Body of pancreas (tissue), 4 donors: ENCODE data around the gene ALDOC. TPM values are rescaled to one million over a fixed set of nuclear protein-coding genes. Genes with fewer than 3 reads are reported as not detected.
A peak's percentile ranks its signal among the peaks of the same experiment; 100 is the strongest.

Experiments used
- ATAC-seq: fragments of 150-250 bp; one replicate; pipeline ENCODE4 v1.9.1; 2016
- DNase-seq, 4 donors: peaks; one replicate each; pipeline ENCODE4 v3.0.0-alpha.2; 2019
- H3K27ac ChIP-seq, 4 donors: fragments of 200-600 bp; sonication (generic); 1 replicate in 3 of 4; 2 replicates in 1 of 4; pipeline versions ENCODE4 v1.5.1 to v1.6.1; 2016 to 2019; ENCODE audit warnings: mild to moderate bottlenecking in 1 of 4, mixed read lengths in 1 of 4, moderate library complexity in 1 of 4
- H3K27me3 ChIP-seq, 2 donors: fragments of 200-600 bp; sonication (generic); one replicate each; pipeline ENCODE4 v1.6.0; 2016; ENCODE audit warnings: mild to moderate bottlenecking in 1 of 2
- H3K36me3 ChIP-seq, 2 donors: fragments of 200-600 bp; sonication (generic); replicated peaks in 1 of 2; 2 replicates each; pipeline ENCODE4 v1.5.1; 2016; ENCODE audit warnings: low read depth in 2 of 2; ENCODE audit not compliant: insufficient read depth in 1 of 2
- H3K4me1 ChIP-seq: fragments of 200-600 bp; sonication (generic); one replicate; pipeline ENCODE4 v1.6.0; 2016
- H3K4me3 ChIP-seq, 2 donors: fragments of 200-600 bp; sonication (generic); 1 replicate in 1 of 2; 2 replicates in 1 of 2; pipeline ENCODE4 v1.5.1; 2016 to 2019
- H3K9me3 ChIP-seq, 3 donors: fragments of 200-600 bp; sonication (generic); 1 replicate in 2 of 3; 2 replicates in 1 of 3; pipeline ENCODE4 v1.5.1; 2016
- CTCF ChIP-seq, 7 experiments: fragments of 450-650 bp in 4 of 7; fragments of 200-600 bp in 3 of 7; sonication (generic) in 3 of 7; IDR thresholded peaks; one replicate each; pipeline ENCODE4 v1.5.1; 2016 to 2019; ENCODE audit warnings: antibody characterized with exemption in 7 of 7
- POLR2A ChIP-seq, 3 donors: fragments of 450-650 bp; IDR thresholded peaks; one replicate each; pipeline ENCODE4 v1.6.1; 2016; ENCODE audit warnings: antibody characterized with exemption in 3 of 3, mild to moderate bottlenecking in 2 of 3
- WGBS, 2 donors: methylation state at CpG; one replicate each; pipeline ENCODE4 v1.1.5; 2017; 5-methylcytosine and 5-hydroxymethylcytosine counted together
- intact Hi-C: fragments of 100-400 bp; cut with DNase I; formaldehyde crosslinking; loops from one replicate; pipeline ENCODE4 v1.15.1; 2023
- total RNA-seq, 2 donors: library from RNA; depleted of rRNA; stranded (reverse); fragments of >200 nt; gene quantifications; one replicate each; pipeline ENCODE4 v1.1.0, GENCODE V29; 2016

ALDOC gene
- total RNA-seq, 2 donors from 2014 or later, result 2.9 to 25.1 TPM

- H3K27ac ChIP-seq, result no peak overlapping the region
- DNase-seq, result no peak
- H3K27me3 ChIP-seq, result no peaks in the 10 kb centered on the region
- no peak overlapping the region for H3K4me3 ChIP-seq
- WGBS, 2 donors, result 62 to 69% methylated on average over 6 of the region's 7 CpGs
- ATAC-seq, result no peak
- no peaks in the 10 kb centered on the region for H3K36me3 ChIP-seq
- peaks cover 18% of the 10 kb centered on the region for H3K4me1 ChIP-seq
- H3K9me3 ChIP-seq, result no peaks in the 10 kb centered on the region
- intact Hi-C loops, result no loop called here
- no peak for TF ChIP-seq POLR2A (IDR thresholded peaks at IDR 0.05)
- TF ChIP-seq CTCF (IDR thresholded peaks at IDR 0.05), result no peak
Measured at GRCh38 chr17:28530926-28531325, 45.8 kb downstream of the ALDOC start.

GRCh38 chr17:28530250-28530649 is 46.4 kb downstream of the ALDOC start:
- intact Hi-C loops, result no loop called here
- ATAC-seq (no peak), DNase-seq (no peak)
- Histone ChIP-seq H3K27ac (no peak overlapping the region), H3K4me3 (no peak overlapping the region), H3K27me3 (no peaks in the 10 kb centered on the region), H3K4me1 (peaks cover 25% of the 10 kb centered on the region), H3K9me3 (no peaks in the 10 kb centered on the region), H3K36me3 (no peaks in the 10 kb centered on the region)
- 72 to 75% methylated on average over 4 of the region's 4 CpGs for WGBS, 2 donors
- TF ChIP-seq POLR2A (IDR thresholded peaks at IDR 0.05) (no peak), CTCF (IDR thresholded peaks at IDR 0.05) (no peak)

- Histone ChIP-seq H3K9me3 (no peaks in the 10 kb centered on the region), H3K4me3 (no peak overlapping the region), H3K36me3 (no peaks in the 10 kb centered on the region), H3K27ac (no peak overlapping the region), H3K27me3 (no peaks in the 10 kb centered on the region), H3K4me1 (peaks cover 33% of the 10 kb centered on the region)
- TF ChIP-seq CTCF (IDR thresholded peaks at IDR 0.05) (no peak), POLR2A (IDR thresholded peaks at IDR 0.05) (no peak)
- DNase-seq (no peak), ATAC-seq (no peak)
- 72 to 85% methylated on average over 3 of the region's 3 CpGs for WGBS, 2 donors
- intact Hi-C loops, result no loop called here
Measured at GRCh38 chr17:28529013-28529400, 47.7 kb downstream of the ALDOC start.

DNA sequence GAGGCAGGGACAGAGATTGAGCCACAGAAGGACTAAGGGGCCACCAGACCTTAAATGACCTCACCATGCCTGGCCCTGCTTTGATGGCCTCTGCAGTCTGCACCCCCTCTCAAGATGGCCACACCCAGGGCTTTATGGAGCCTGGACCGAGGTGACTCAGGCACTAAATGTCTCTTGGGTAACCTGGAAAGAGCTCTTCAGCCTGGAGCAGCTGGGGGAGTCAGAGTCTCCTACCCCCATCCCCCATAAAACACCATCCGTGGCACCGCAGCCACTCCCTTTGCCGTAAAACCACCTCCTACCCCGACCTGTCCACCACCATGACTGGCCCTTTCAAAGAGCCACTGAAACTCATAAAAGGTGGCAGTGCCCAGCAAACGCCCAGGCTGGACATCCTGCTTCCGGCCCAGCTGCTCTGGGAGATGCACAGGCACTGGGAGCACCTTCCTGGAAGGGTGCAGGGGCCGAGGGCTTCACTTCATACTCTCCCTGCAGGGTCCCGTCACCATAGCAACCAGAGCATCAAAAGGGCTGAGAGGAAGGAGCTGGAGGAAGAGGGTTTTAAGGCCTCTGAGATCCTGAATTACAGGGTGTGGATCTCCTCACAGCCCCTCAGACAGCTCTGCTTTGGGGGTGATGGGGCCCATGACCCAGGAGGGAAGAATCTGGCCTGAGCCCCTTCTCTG is 48.2 kb downstream of the ALDOC start:
- peak overlapping the region in 1 of 4 donors; percentile 16 for H3K27ac ChIP-seq
- 68 to 81% methylated on average over 9 of the region's 9 CpGs for WGBS, 2 donors
- DNase-seq (no peak), ATAC-seq (no peak)
- no peaks in the 10 kb centered on the region for H3K27me3 ChIP-seq
- H3K36me3 ChIP-seq, result no peaks in the 10 kb centered on the region
- H3K9me3 ChIP-seq, result no peaks in the 10 kb centered on the region
- peaks cover 33% of the 10 kb centered on the region for H3K4me1 ChIP-seq
- intact Hi-C loops, result no loop called here
- no peak for TF ChIP-seq POLR2A (IDR thresholded peaks at IDR 0.05)
- TF ChIP-seq CTCF (IDR thresholded peaks at IDR 0.05), result no peak
- no peak overlapping the region for H3K4me3 ChIP-seq

GRCh38 chr17:28527859-28528258 is 48.8 kb downstream of the ALDOC start:
- no peaks in the 10 kb centered on the region for H3K9me3 ChIP-seq
- H3K4me3 ChIP-seq, result no peak overlapping the region
- TF ChIP-seq CTCF (IDR thresholded peaks at IDR 0.05) (no peak), POLR2A (IDR thresholded peaks at IDR 0.05) (no peak)
- intact Hi-C loops, result no loop called here
- no peaks in the 10 kb centered on the region for H3K27me3 ChIP-seq
- ATAC-seq (peak; percentile 34), DNase-seq (peak; percentile 20 to 74 (median 52))
- H3K36me3 ChIP-seq, result no peaks in the 10 kb centered on the region
- peaks cover 33% of the 10 kb centered on the region for H3K4me1 ChIP-seq
- WGBS, 2 donors, result 23 to 40% methylated on average over 2 of the region's 2 CpGs
- peak overlapping the region in 1 of 4 donors; percentile 16 for H3K27ac ChIP-seq
